IPS-15b (cell line): Measurements from ENCODE around the gene PCCA.

Experiments
- H3K27me3 ChIP-seq: one replicate; pipeline ENCODE4 v1.6.1; 2013; ENCODE audit warnings: low read length; ENCODE audit not compliant: control insufficient read depth, insufficient read depth
- H3K36me3 ChIP-seq: one replicate; pipeline ENCODE4 v1.6.1; 2013; ENCODE audit warnings: low read length; ENCODE audit not compliant: control insufficient read depth, insufficient read depth
- H3K4me1 ChIP-seq: one replicate; pipeline ENCODE4 v1.6.1; 2013; ENCODE audit warnings: mild to moderate bottlenecking, low read length; ENCODE audit not compliant: control insufficient read depth, insufficient read depth
- H3K4me3 ChIP-seq: one replicate; pipeline ENCODE4 v1.5.1; 2013; ENCODE audit warnings: low read depth, low read length
- H3K9ac ChIP-seq: one replicate; pipeline ENCODE4 v1.6.1; 2013; ENCODE audit warnings: low read depth, mild to moderate bottlenecking, low read length
- H3K9me3 ChIP-seq: one replicate; pipeline ENCODE4 v1.6.1; 2013; ENCODE audit warnings: mild to moderate bottlenecking, low read length; ENCODE audit not compliant: control insufficient read depth, insufficient read depth

Gene PCCA

DNA sequence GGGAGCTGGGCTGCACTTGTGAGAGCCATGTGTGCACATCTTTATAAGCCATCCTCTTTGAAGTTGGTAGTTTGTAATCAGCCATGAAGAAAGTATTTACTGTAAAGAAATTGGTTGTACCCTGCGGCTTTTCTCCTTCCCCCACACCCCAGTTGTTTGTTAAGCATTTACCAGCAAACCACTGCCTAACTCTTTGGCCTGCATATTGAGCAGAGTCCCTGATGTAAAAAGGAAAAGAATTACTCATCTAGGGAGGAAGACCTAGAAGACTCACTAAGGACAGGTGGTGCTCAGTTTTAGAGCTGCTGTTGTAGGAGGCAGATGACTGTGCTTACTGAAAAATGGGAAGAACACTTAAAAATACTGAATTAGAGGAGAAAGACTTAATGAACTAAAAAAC, 245.3 kb downstream of the PCCA start:
- Histone ChIP-seq H3K9ac (no peak overlapping the region), H3K9me3 (no peaks in the 10 kb centered on the region), H3K36me3 (no peaks in the 10 kb centered on the region), H3K4me3 (no peak overlapping the region), H3K4me1 (peaks cover 2% of the 10 kb centered on the region), H3K27me3 (no peaks in the 10 kb centered on the region)

DNA sequence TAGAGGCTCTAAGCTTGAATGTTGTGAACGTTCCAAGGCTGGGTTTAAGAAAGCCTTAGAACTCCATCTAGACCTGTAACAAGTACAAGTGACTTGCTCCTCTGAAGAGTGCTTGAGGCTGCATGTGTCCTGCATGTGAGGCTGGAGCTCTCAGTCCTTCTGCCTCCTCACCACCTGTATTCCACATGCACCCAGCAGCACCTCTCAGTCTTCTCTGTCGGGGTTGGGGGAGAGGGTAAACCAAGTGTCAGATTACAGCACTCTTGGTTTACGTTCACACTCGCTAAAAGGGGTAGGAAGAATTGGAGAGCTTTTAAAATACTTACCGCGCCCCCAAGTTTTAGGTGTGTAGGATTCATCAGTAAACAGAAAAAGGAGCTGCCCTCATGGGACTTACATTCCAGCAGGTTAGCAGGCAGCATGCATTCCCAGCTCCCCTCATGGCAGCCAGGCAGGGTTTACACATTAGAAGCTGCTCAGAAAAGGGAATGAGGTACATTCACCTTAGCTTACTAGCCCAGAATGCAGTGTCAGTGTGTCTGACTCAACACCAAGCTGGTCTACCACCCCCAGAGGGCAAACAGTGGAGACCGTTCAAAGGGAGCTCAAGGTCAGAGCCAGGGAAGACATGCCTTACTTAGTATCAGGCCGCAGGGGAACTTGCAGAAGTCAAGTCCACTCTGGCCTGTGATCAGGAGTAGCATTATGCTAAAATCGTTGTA, 248.1 kb downstream of the PCCA start:
- no peaks in the 10 kb centered on the region for H3K9me3 ChIP-seq
- no peak overlapping the region for H3K4me3 ChIP-seq
- no peaks in the 10 kb centered on the region for H3K36me3 ChIP-seq
- no peak overlapping the region for H3K9ac ChIP-seq
- peaks cover 2% of the 10 kb centered on the region for H3K4me1 ChIP-seq
- no peaks in the 10 kb centered on the region for H3K27me3 ChIP-seq

DNA sequence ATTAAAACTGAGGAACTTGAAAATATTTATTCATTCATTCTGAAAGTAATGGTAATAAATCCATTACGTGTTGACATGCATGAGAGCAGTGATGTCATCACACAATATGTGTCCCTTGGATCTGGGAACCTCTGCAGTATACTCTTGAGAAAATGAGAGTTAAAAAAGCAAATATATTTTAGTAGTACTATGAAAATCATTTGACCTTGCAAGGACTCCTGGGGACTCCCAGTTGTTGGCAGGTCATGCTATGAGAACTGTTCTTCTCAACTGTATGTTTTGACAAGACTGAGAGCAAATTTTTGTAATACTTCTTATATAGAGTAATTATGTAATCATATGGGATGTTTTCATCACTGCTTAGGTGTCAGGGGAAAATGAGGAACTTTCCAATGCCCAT, 249.4 kb downstream of the PCCA start:
- Histone ChIP-seq H3K4me3 (no peak overlapping the region), H3K27me3 (no peaks in the 10 kb centered on the region), H3K9me3 (no peaks in the 10 kb centered on the region), H3K4me1 (peaks cover 2% of the 10 kb centered on the region), H3K9ac (no peak overlapping the region), H3K36me3 (no peaks in the 10 kb centered on the region)

DNA sequence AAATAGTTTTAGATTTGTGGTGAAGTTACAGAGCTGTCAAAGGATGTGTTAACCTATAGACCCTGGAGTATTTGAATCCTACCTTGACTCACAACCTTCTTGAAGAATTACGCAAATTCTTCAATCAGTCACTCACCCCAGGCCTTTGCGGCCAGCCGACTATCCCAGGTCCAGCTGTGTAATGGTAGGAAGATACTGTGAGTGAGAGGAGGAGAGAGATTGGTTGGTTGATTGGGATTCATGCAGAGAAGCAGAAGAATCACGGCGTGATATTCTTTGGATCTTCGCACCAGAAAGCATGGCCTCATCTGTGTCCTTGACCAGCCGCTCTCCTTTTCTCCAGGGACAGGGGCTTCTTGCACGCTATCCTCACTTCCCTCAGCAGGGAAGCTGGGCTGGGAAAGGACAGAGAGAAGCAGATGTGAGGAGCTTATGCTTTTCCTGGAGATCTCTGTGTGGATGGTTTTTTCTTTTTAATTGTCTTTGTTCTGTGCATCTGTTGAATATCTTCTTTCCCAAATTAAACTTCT, 250.6 kb downstream of the PCCA start:
- Histone ChIP-seq H3K27me3 (no peaks in the 10 kb centered on the region), H3K4me3 (no peak overlapping the region), H3K4me1 (peaks cover 2% of the 10 kb centered on the region), H3K9ac (no peak overlapping the region), H3K36me3 (no peaks in the 10 kb centered on the region), H3K9me3 (no peaks in the 10 kb centered on the region)

DNA sequence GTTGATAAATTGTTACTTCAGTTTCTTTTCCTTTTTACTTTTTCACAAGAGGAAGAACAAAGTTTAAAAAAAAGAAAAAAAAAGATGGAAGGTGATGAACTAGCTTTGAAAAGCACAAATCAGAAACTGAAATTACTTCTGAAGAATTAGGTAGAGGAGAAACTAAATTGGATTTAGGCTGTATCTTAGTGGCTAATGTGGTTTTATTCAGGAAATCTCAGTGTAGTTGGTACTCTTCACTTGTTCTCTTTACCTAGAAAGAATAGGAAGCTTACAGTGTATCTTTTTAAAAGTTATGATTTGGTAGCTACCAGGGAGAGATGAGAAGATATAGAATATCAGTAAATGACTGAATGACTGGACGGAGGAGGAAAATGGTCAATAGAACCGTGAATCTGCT, 252.0 kb downstream of the PCCA start:
- H3K9me3 ChIP-seq = no peaks in the 10 kb centered on the region
- H3K36me3 ChIP-seq = no peaks in the 10 kb centered on the region
- no peak overlapping the region for H3K4me3 ChIP-seq
- H3K9ac ChIP-seq = no peak overlapping the region
- H3K4me1 ChIP-seq = peaks cover 2% of the 10 kb centered on the region
- H3K27me3 ChIP-seq = no peaks in the 10 kb centered on the region

DNA sequence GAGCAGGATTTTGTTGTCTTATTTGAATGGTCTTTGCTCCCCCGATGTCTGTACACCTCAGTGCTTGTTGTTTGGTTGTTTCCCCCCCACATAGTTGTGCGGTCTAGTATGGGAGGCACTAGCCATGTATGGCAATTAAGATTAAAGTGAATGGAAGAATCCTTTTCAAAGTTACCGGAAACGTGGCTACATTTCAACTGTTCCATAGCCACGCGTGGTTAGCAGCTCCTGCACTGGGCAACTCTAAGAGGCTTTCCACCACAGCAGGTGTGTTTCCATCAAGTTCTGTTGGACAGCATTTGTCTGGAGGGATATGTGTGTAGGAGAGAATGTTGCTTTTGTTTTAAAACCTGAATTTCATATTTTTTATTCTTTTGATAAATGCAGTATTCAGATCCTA, 252.4 kb downstream of the PCCA start:
- Histone ChIP-seq H3K4me1 (peaks cover 2% of the 10 kb centered on the region), H3K4me3 (no peak overlapping the region), H3K9me3 (no peaks in the 10 kb centered on the region), H3K36me3 (no peaks in the 10 kb centered on the region), H3K27me3 (no peaks in the 10 kb centered on the region), H3K9ac (no peak overlapping the region)

DNA sequence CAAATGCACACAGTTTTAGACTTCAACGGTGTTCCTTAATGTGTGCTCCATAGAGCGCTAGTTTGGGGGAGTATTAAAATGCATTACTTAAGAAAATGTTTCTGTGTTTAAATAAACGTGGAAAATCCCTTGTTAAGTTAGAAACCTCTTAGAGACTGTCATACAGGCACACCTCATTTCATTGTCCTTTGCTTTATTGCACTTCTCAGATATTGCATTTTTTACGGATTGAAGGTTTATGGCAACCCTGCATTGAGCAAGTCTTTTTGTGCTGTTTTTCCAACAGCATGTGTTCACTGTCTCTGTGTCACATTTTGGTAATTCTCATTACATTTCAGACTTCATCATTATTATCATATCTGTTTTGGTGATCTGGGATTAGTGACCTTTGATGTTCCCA, 255.7 kb downstream of the PCCA start:
- H3K9me3 ChIP-seq = no peaks in the 10 kb centered on the region
- H3K36me3 ChIP-seq = no peaks in the 10 kb centered on the region
- no peak overlapping the region for H3K4me3 ChIP-seq
- no peaks in the 10 kb centered on the region for H3K4me1 ChIP-seq
- no peak overlapping the region for H3K9ac ChIP-seq
- no peaks in the 10 kb centered on the region for H3K27me3 ChIP-seq

DNA sequence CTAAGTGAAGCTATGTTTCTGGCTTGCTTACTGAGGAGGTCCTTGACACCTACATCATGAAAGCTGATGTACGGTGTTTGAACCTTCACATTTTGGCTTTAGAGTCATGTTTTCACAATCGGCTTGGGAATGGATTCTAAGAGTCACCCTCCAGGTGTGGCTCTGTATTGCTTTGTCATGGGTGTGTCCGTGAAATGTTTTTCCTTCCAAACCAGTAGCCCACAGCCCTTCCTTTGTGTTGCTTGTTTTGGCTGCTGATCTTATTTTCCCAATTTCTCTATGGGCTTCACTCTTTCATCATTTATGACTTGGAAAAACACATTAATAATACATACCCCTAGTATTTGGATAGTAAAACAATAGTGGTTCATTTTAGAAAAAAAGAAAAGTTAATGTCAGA, 259.1 kb downstream of the PCCA start:
- no peak overlapping the region for H3K4me3 ChIP-seq
- no peaks in the 10 kb centered on the region for H3K4me1 ChIP-seq
- H3K36me3 ChIP-seq = no peaks in the 10 kb centered on the region
- H3K27me3 ChIP-seq = no peaks in the 10 kb centered on the region
- no peak overlapping the region for H3K9ac ChIP-seq
- H3K9me3 ChIP-seq = no peaks in the 10 kb centered on the region

DNA sequence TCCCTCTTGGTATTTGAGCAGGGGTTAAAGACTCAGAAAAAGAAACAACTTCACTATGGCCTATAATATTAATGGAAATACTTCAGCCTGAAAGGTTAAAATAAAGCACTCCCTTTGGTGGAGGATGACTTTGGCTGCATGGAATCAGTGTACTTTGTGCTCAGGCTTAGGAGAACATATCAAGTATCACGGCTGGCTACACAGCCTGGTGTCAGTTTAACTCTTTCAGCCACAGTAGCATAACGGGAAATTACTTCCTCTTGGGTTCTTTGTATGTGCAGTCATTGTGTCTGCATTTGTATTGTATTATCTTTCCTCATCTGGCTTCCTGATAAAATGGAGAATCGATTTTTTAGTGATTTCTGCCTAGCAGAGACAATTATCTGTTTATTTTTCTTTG, 260.7 kb downstream of the PCCA start:
- no peaks in the 10 kb centered on the region for H3K9me3 ChIP-seq
- H3K27me3 ChIP-seq = no peaks in the 10 kb centered on the region
- H3K9ac ChIP-seq = no peak overlapping the region

DNA sequence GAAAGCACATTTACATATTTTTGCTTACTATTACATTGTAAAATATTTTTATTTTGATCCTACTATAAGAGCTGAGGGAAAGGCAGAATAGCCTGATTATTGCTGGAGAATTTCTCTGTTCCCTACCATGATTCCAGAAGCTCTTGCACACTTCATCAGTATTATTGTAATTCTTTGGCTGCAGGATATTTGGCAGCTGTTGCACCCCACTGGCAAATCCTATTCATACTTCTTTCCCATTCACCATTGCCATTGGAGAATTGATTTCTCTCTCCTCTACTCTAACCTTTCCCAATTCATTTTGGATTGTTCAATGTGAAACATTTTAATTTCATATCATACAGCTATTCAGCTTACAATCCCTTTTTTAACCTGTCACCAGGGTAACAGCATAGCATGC, 261.7 kb downstream of the PCCA start:
- H3K27me3 ChIP-seq = no peaks in the 10 kb centered on the region
- H3K4me3 ChIP-seq = no peak overlapping the region
- H3K36me3 ChIP-seq = no peaks in the 10 kb centered on the region
- H3K4me1 ChIP-seq = no peaks in the 10 kb centered on the region
- no peaks in the 10 kb centered on the region for H3K9me3 ChIP-seq
- H3K9ac ChIP-seq = no peak overlapping the region

More for the DNA sequence above, 260.7 kb downstream of the PCCA start:
- no peak overlapping the region for H3K4me3 ChIP-seq
- no peaks in the 10 kb centered on the region for H3K4me1 ChIP-seq
- H3K36me3 ChIP-seq = no peaks in the 10 kb centered on the region

DNA sequence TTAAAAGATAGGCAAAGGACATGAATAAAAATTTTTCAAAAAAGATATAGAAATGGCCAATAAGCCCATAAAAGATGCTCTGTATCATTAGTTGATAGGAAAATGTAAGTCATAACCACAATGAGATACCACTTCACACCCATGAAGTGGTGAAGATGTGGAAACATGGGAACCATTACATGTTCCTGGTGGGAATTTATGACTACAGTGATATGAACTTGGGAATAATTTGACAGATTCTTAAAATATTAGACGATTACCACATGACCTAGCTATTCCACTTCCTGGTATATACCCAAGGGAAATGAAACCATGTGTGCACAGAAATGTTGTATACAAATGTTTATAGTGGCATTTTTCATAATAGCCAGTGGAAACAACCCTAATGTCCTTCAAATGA, 267.5 kb downstream of the PCCA start:
- peaks cover 3% of the 10 kb centered on the region for H3K4me1 ChIP-seq
- no peaks in the 10 kb centered on the region for H3K27me3 ChIP-seq
- no peak overlapping the region for H3K9ac ChIP-seq
- H3K4me3 ChIP-seq = no peak overlapping the region
- no peaks in the 10 kb centered on the region for H3K36me3 ChIP-seq
- H3K9me3 ChIP-seq = no peaks in the 10 kb centered on the region

DNA sequence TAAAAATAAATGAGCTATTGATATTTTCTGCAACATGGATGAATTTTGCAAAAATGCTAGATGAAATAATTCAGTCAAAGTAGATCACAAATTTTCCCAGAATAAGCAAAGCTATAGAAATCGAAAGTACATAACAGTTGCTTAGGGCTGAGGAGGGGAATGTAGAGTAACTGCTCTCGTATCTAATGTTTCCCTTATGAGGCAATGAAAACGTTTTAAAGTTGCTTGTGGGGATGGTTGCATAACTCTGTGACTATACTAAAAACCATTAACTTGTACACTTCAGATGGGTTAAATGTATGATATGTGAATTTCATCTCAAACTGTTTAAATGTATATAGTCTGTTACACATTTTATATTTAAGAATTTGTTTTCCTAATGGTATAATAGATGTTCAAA, 268.0 kb downstream of the PCCA start:
- Histone ChIP-seq H3K4me1 (peaks cover 3% of the 10 kb centered on the region), H3K27me3 (no peaks in the 10 kb centered on the region), H3K9me3 (no peaks in the 10 kb centered on the region), H3K4me3 (no peak overlapping the region), H3K9ac (no peak overlapping the region), H3K36me3 (no peaks in the 10 kb centered on the region)
